Measurements from ENCODE around the gene SPA17. TPM values are rescaled to one million over a fixed set of nuclear protein-coding genes. Genes with fewer than 3 reads are reported as not detected.

Gene SPA17
- total RNA-seq, 1 donor from 2014 or later: 2.4 TPM

DNA sequence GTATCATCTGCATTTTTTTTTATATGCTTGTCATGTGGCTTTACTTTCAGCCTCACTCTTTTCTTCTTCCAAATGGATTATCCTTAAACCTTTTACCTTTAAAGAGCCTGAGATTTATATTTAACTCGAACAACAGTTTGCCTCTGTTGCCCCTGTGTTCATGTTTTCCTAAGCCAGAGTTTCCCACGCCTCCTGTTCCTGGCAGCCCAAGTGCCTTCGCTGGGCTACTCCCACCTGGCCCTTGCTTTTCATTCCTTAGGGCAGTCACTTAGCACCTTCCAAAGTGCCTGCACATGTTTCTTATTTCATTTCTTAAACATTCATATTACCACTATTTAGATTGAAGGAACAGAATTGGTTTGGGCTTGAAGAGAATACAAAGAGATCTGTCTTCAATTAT, 37.8 kb upstream of the SPA17 start:
- Histone ChIP-seq H3K4me3 (ENCODE audit: low read depth, low read length) (no peak overlapping the region), H3K27me3 (ENCODE audit: control insufficient read depth, insufficient read depth, low read length) (no peaks in the 10 kb centered on the region), H3K36me3 (ENCODE audit: control insufficient read depth, insufficient read depth, low read length) (peaks cover 12% of the 10 kb centered on the region)
- FAIRE-seq: no peak
- TF ChIP-seq, protein P1, sequence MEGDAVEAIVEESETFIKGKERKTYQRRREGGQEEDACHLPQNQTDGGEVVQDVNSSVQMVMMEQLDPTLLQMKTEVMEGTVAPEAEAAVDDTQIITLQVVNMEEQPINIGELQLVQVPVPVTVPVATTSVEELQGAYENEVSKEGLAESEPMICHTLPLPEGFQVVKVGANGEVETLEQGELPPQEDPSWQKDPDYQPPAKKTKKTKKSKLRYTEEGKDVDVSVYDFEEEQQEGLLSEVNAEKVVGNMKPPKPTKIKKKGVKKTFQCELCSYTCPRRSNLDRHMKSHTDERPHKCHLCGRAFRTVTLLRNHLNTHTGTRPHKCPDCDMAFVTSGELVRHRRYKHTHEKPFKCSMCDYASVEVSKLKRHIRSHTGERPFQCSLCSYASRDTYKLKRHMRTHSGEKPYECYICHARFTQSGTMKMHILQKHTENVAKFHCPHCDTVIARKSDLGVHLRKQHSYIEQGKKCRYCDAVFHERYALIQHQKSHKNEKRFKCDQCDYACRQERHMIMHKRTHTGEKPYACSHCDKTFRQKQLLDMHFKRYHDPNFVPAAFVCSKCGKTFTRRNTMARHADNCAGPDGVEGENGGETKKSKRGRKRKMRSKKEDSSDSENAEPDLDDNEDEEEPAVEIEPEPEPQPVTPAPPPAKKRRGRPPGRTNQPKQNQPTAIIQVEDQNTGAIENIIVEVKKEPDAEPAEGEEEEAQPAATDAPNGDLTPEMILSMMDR (IDR thresholded peaks at IDR 0.05; ENCODE audit: insufficient read depth, low read length, severe bottlenecking): no peak
- DNase-seq (ENCODE audit: low read depth): no peak

DNA sequence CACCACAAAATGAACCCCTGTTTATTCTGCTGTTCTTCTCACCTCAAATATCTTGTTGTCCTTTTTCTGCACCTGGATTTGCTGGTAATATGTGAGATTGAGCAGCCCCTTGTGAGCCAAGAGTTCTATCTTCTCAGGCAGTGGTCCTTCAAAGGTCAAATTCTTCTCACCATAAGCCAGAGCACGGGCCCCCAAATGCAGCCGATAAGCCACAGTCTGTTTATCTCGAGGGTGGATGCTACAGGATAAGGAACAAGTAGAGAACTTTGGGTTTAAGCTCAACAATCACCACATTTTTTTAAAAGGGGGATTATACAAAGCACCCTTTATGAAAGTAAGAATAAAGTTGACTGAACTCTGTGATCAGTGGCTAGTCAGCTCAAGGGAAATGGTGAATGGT, 35.2 kb upstream of the SPA17 start:
- no peak for DNase-seq (ENCODE audit: low read depth)
- Histone ChIP-seq H3K27me3 (ENCODE audit: control insufficient read depth, insufficient read depth, low read length) (no peaks in the 10 kb centered on the region), H3K36me3 (ENCODE audit: control insufficient read depth, insufficient read depth, low read length) (no peaks in the 10 kb centered on the region), H3K4me3 (ENCODE audit: low read depth, low read length) (no peak overlapping the region)
- no peak for FAIRE-seq
- TF ChIP-seq, protein P1 (IDR thresholded peaks at IDR 0.05; ENCODE audit: insufficient read depth, low read length, severe bottlenecking): no peak

DNA sequence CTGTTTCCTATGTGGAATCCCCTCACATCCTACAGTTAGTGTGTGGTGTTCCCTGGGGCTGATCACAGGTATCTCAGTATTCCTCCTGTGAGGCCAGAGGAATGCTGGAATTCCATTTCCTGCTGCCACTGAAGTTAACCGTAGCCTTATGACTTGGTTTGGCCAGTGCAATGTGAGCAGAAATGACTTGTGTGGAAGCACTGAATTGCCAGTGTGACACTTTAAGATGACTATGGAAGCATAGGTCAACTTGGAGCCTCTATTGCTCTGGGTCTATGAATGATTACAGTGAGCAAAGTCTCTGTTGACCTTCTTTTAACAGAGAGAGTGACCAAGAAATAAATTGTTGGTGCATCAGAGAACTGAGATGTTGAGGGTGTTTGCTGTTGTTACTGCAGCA, 34.5 kb upstream of the SPA17 start:
- FAIRE-seq: no peak
- TF ChIP-seq, protein P1 (IDR thresholded peaks at IDR 0.05; ENCODE audit: insufficient read depth, low read length, severe bottlenecking): no peak
- Histone ChIP-seq H3K27me3 (ENCODE audit: control insufficient read depth, insufficient read depth, low read length) (no peaks in the 10 kb centered on the region), H3K4me3 (ENCODE audit: low read depth, low read length) (no peak overlapping the region), H3K36me3 (ENCODE audit: control insufficient read depth, insufficient read depth, low read length) (no peaks in the 10 kb centered on the region)
- DNase-seq (ENCODE audit: low read depth): no peak

DNA sequence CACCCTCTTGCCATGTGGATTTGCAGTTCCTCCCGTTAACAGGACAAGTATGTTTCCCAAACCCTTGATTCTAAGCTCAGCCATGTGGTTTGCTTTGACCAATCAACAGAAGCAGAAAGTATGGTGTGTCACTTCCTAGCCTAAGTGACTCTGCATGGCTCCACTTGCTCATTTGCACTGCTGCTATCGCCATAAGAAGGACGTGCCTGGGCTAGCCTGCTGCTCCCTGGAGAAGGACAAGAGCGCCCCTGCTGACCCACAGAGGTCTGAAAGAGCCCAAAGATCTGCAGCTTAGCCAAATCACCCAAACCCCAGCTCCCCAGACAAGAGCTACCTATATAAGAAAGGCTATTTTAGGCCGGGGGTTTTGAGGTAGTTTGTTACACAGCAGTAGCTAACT, 33.0 kb upstream of the SPA17 start:
- H3K27me3 ChIP-seq (ENCODE audit: control insufficient read depth, insufficient read depth, low read length): no peaks in the 10 kb centered on the region
- FAIRE-seq: no peak
- peak; percentile 58 for DNase-seq (ENCODE audit: low read depth)
- no peak overlapping the region for H3K4me3 ChIP-seq (ENCODE audit: low read depth, low read length)
- H3K36me3 ChIP-seq (ENCODE audit: control insufficient read depth, insufficient read depth, low read length): no peaks in the 10 kb centered on the region
- TF ChIP-seq, protein P1 (IDR thresholded peaks at IDR 0.05; ENCODE audit: insufficient read depth, low read length, severe bottlenecking): no peak

DNA sequence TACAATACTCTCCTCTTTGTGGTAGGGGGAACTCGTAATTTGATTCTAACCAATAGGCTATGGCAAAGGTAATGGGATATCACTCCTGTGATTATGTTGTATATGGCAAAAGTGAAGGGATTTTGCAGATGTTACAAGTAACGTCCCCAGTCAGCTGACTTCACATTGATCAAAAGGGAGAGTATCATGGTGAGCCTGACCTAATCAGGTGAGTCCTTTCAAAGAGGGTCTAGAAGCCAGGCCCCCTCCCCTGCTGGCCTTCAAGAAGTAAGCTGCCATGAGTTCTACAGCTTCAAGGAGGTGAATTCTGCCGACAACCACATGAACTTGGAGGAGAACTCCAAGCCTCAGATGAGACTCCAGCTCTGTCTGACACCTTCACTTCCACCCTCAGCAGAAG, 31.1 kb upstream of the SPA17 start:
- no peak for FAIRE-seq
- no peak overlapping the region for H3K4me3 ChIP-seq (ENCODE audit: low read depth, low read length)
- no peaks in the 10 kb centered on the region for H3K36me3 ChIP-seq (ENCODE audit: control insufficient read depth, insufficient read depth, low read length)
- TF ChIP-seq, protein P1 (IDR thresholded peaks at IDR 0.05; ENCODE audit: insufficient read depth, low read length, severe bottlenecking): no peak
- H3K27me3 ChIP-seq (ENCODE audit: control insufficient read depth, insufficient read depth, low read length): no peaks in the 10 kb centered on the region
- no peak for DNase-seq (ENCODE audit: low read depth)

DNA sequence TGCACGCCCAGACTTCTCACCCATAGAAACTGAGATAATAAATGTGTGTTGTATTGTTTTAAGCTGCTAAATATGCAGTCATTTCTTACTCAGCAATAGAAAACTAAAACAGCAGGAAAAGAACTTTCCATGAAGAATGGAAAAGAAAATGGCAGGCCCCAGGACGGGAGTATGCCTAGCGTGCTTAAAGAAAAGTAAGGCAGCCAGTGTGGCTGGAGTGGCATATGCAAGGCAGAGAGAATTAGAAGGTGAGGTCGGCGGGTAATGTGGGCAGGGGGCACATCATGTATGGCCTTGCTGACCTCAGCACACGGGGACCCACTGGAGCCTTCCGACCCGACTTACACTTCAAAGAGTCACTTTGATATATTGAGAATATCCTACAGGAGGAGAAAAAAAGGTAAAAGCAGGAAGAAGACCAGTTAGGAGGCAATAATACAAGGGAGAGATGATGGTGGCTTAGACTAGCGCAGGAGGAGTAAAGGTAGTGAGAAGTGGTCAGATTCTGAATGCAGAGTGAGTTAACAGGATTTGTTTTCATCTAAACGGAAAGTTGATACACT, 30.6 kb upstream of the SPA17 start:
- TF ChIP-seq, protein P1 (IDR thresholded peaks at IDR 0.05; ENCODE audit: insufficient read depth, low read length, severe bottlenecking): no peak
- Histone ChIP-seq H3K4me3 (ENCODE audit: low read depth, low read length) (no peak overlapping the region), H3K36me3 (ENCODE audit: control insufficient read depth, insufficient read depth, low read length) (no peaks in the 10 kb centered on the region), H3K27me3 (ENCODE audit: control insufficient read depth, insufficient read depth, low read length) (no peaks in the 10 kb centered on the region)
- no peak for DNase-seq (ENCODE audit: low read depth)
- no peak for FAIRE-seq
